Muscle layer of duodenum (tissue), 2 donors: ENCODE data around the gene UBALD2.
"Not testable (repeated sequence)": the region's sequence is repeated elsewhere in the genome, so short reads cannot be mapped to it uniquely, and the experiment has no call there.

Experiments used
- H3K27ac ChIP-seq: one replicate; pipeline ENCODE4 v1.7.0; 2013; ENCODE audit warnings: mild to moderate bottlenecking, low read length
- H3K27me3 ChIP-seq: one replicate; pipeline ENCODE4 v1.7.0; 2013; ENCODE audit warnings: low read depth, mild to moderate bottlenecking, control low read depth, low read length
- H3K36me3 ChIP-seq, 2 donors: one replicate each; pipeline ENCODE4 v1.7.0; 2013; ENCODE audit warnings: low read length in 2 of 2, control low read depth in 1 of 2, mild to moderate bottlenecking in 1 of 2; ENCODE audit not compliant: insufficient read depth in 2 of 2, control insufficient read depth in 1 of 2
- H3K4me1 ChIP-seq, 2 donors: one replicate each; pipeline ENCODE4 v1.7.0; 2013; ENCODE audit warnings: low read length in 2 of 2, mild to moderate bottlenecking in 2 of 2, control low read depth in 1 of 2, moderate library complexity in 1 of 2; ENCODE audit not compliant: insufficient read depth in 2 of 2, control insufficient read depth in 1 of 2
- H3K4me3 ChIP-seq, 2 donors: one replicate each; pipeline ENCODE4 v1.7.0; 2013; ENCODE audit warnings: low read length in 2 of 2, low read depth in 1 of 2, mild to moderate bottlenecking in 1 of 2
- H3K9me3 ChIP-seq, 2 donors: one replicate each; pipeline ENCODE4 v1.7.0; 2013; ENCODE audit warnings: low read length in 2 of 2, control low read depth in 1 of 2, mild to moderate bottlenecking in 1 of 2; ENCODE audit not compliant: control insufficient read depth in 1 of 2
- donor health status: healthy.

Gene UBALD2

GRCh38 chr17:76260669-76261068, 4.5 kb upstream of the UBALD2 start:
- no peak overlapping the region for H3K4me3 ChIP-seq
- no peaks in the 10 kb centered on the region for H3K9me3 ChIP-seq
- H3K4me1 ChIP-seq, result peaks cover 5 to 10% of the 10 kb centered on the region in 2 donors
- no peaks in the 10 kb centered on the region for H3K36me3 ChIP-seq
- H3K27me3 ChIP-seq, result no peaks in the 10 kb centered on the region
- H3K27ac ChIP-seq, result peak overlapping the region; percentile 27

- H3K27ac ChIP-seq, result peak overlapping the region; percentile 89
- H3K27me3 ChIP-seq, result no peaks in the 10 kb centered on the region
- H3K9me3 ChIP-seq, result no peaks in the 10 kb centered on the region
- H3K4me1 ChIP-seq, result peaks cover 5 to 14% of the 10 kb centered on the region in 2 donors
- no peaks in the 10 kb centered on the region for H3K36me3 ChIP-seq
- H3K4me3 ChIP-seq, result no peak overlapping the region
These were observed 3.5 kb upstream of the UBALD2 start for GRCh38 chr17:76261421-76262215.

- H3K4me1 ChIP-seq, result peaks cover 7 to 25% of the 10 kb centered on the region in 2 donors
- peak overlapping the region; percentile 89 for H3K27ac ChIP-seq
- H3K9me3 ChIP-seq, result no peaks in the 10 kb centered on the region
- no peaks in the 10 kb centered on the region for H3K27me3 ChIP-seq
- no peaks in the 10 kb centered on the region for H3K36me3 ChIP-seq
- no peak overlapping the region for H3K4me3 ChIP-seq
These were observed 2.3 kb upstream of the UBALD2 start for GRCh38 chr17:76262732-76263344.

- Histone ChIP-seq H3K27me3 (no peaks in the 10 kb centered on the region), H3K4me3 (no peak overlapping the region), H3K4me1 (peaks cover 11 to 35% of the 10 kb centered on the region in 2 donors), H3K9me3 (no peaks in the 10 kb centered on the region), H3K36me3 (no peaks in the 10 kb centered on the region), H3K27ac (peak overlapping the region; percentile 89)
These were observed 1.3 kb upstream of the UBALD2 start for GRCh38 chr17:76263896-76264295.

- H3K27ac ChIP-seq, result peak overlapping the region; percentile 89
These were observed 758 bp upstream of the UBALD2 start for GRCh38 chr17:76264425-76264754.

GRCh38 chr17:76265624-76266243, 586 bp downstream of the UBALD2 start:
- Histone ChIP-seq H3K27me3 (no peaks in the 10 kb centered on the region), H3K4me1 (peaks cover 11 to 40% of the 10 kb centered on the region in 2 donors)

More at GRCh38 chr17:76264425-76264754, 758 bp upstream of the UBALD2 start:
- Histone ChIP-seq H3K27me3 (no peaks in the 10 kb centered on the region), H3K4me1 (peaks cover 11 to 39% of the 10 kb centered on the region in 2 donors), H3K4me3 (peak overlapping the region in 1 of 2 donors; percentile 19), H3K9me3 (no peaks in the 10 kb centered on the region), H3K36me3 (peaks cover 0 to 4% of the 10 kb centered on the region in 2 donors)

GRCh38 chr17:76266244-76266938, 1.2 kb downstream of the UBALD2 start:
- Histone ChIP-seq H3K9me3 (no peaks in the 10 kb centered on the region), H3K36me3 (peaks cover 0 to 9% of the 10 kb centered on the region in 2 donors), H3K27ac (peak overlapping the region; percentile 80), H3K27me3 (no peaks in the 10 kb centered on the region), H3K4me3 (peak overlapping the region; percentile 87 to 91), H3K4me1 (peaks cover 11 to 46% of the 10 kb centered on the region in 2 donors)

More at GRCh38 chr17:76265624-76266243, 586 bp downstream of the UBALD2 start:
- H3K36me3 ChIP-seq, result peaks cover 0 to 6% of the 10 kb centered on the region in 2 donors
- peak overlapping the region; percentile 80 for H3K27ac ChIP-seq
- peak overlapping the region; percentile 87 to 91 for H3K4me3 ChIP-seq
- H3K9me3 ChIP-seq, result no peaks in the 10 kb centered on the region

GRCh38 chr17:76267051-76267576, 2.0 kb downstream of the UBALD2 start:
- Histone ChIP-seq H3K27me3 (no peaks in the 10 kb centered on the region), H3K4me1 (peaks cover 11 to 53% of the 10 kb centered on the region in 2 donors), H3K4me3 (peak overlapping the region; percentile 87 to 91), H3K27ac (peak overlapping the region; percentile 80), H3K9me3 (no peaks in the 10 kb centered on the region), H3K36me3 (peaks cover 0 to 9% of the 10 kb centered on the region in 2 donors)

GRCh38 chr17:76267581-76268001, 2.4 kb downstream of the UBALD2 start:
- not testable (repeated sequence) for H3K27me3 ChIP-seq, H3K9me3 ChIP-seq, H3K36me3 ChIP-seq
- H3K27ac ChIP-seq, result peak overlapping the region; percentile 93
- peak overlapping the region; percentile 31 to 38 for H3K4me3 ChIP-seq
- H3K4me1 ChIP-seq, result peaks cover 11 to 57% of the 10 kb centered on the region in 2 donors

- Histone ChIP-seq H3K36me3 (peaks cover 0 to 9% of the 10 kb centered on the region in 2 donors), H3K4me1 (peaks cover 11 to 61% of the 10 kb centered on the region in 2 donors), H3K9me3 (no peaks in the 10 kb centered on the region), H3K27ac (peak overlapping the region; percentile 93), H3K4me3 (peak overlapping the region; percentile 31 to 38), H3K27me3 (no peaks in the 10 kb centered on the region)
These were observed 3.0 kb downstream of the UBALD2 start for GRCh38 chr17:76268015-76268749.
